NCI-H1417 (cell line): ENCODE measurements around the gene OR7G3.

Experiments used
- DNase-seq, 3 experiments: peaks; one replicate each; lab custom pipeline; 2025; lab: John Stamatoyannopoulos, UW

Gene OR7G3

DNA sequence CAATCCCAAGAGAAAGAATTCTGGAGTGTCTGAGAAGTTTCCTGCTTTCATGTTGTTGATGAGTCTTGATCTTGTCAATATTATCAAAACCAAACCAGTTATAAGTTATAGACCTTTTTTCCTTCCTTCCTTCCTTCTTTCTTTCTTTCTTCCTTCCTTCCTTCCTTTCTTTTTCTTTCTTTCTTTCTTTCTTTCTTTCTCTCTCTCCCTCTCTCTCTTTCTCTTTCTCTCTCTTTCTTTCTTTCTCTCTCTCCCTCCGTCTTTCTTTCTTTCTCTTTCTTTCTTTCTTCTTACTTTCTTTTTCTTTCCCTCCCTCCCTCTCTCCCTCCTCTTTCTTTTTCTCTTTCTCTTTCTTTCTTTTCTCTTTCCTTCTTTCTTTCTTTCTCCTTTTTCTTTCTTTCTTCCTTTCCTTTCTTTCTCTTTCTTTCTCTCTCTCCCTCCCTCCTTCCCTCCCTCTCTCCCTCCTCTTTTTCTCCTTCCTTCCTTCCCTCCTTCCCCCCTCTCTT, at the start of gene OR7G3:
Gene OR7G3 (minus strand): TSS at position 51 of the 506 bp plus-strand sequence. CDS start 0 bp downstream, at position 51.
- no peak for DNase-seq

DNA sequence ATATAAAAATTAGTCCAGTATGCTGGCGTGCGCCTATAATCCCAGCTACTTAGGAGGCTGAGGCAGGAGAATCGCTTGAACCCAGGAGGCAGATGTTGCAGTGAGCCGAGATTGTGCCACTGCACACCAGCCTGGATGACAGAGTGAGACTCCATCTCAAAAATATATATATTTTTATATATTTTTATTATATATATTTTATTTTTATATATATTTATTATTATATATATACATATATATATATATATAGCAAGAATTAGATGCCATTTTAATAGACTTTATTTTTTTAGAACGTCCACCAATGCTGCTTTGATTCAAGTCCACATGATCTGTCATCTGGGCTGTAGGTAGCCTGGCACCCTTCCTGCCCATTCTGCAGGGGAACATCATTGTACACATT, 48.6 kb upstream of the OR7G3 start:
- DNase-seq = no peak

- DNase-seq = no peak
Measured at GRCh38 chr19:9171393-9171991, 44.7 kb upstream of the OR7G3 start.

GRCh38 chr19:9166846-9167245, 40.1 kb upstream of the OR7G3 start:
- no peak for DNase-seq

DNA sequence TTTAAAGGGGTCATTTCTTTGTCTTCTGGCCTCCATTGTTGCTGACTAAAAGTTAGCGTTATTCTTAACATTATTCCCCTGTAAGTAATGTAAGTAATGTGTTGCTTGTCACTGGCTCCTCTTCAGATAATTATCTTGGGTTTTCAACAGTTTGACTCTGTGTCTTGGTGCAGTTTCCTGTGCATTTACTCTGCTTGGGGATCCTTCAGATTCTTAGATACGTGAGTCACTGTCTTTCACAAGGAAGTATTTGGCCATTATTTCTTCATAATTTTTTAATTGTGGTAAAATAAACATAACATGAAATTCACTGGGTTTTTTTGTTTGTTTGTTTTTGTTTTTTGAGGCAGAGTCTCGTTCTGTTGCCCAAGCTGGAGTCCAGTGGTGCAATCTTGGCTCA, 38.5 kb upstream of the OR7G3 start:
- no peak for DNase-seq

DNA sequence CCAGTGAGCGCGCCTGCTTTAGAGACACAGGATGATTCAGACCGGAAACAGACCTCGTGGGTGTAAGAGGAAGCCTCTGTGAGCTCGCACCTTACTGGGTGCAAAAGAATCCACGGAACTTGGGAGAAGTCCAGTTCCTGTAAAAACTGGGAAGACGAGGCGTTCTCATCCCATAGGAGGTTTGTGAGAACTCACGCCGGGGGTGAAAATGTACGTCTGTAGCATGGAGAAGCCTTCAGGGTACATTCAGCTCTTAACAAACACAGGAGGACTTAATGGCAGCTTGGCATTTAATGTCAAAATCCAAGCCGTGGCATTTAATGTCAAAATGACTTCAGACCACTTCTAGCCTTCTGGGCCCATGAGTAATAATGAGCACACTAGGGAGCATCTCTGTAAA, 34.7 kb upstream of the OR7G3 start:
- DNase-seq = no peak

GRCh38 chr19:9159891-9160290, 33.1 kb upstream of the OR7G3 start:
- no peak for DNase-seq

DNA sequence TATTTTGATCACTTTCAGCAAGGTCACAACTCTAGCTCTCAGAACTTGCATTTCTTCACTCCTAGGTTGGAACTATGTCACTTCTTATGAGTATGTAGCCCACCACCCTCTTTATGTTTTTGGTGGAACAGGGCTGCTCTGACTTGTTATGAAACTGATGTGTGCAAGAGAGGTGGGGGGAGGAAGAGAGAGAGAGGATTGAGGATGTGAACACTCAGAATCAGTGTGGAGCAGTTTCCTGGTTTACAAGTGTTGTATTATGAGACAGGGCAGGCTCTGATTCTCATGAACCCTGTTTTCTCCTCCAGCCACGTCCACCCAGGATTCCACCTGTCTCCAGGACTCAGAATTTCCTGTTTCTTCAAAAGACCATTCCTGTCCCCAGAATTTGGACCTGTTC, 29.6 kb upstream of the OR7G3 start:
- no peak for DNase-seq

DNA sequence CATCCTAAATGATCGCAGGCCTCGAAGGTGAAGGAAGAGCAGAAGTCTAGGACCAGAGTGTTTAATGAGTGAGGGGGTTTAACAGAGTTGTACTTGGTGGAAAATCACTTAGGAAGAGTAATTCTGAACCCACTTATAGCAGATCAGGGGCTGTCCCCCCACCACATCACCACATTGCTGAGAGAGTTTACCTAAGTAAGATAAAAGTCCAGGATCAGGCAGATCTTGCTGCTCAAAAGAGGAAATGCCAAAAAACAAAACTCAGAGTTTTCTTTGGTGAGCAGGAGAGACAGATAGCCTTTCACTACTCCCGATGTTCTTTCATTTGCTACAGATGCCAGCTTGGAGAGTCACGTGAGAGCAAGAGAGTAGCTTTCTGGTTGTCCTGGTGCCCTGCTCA, 28.8 kb upstream of the OR7G3 start:
- DNase-seq = no peak

DNA sequence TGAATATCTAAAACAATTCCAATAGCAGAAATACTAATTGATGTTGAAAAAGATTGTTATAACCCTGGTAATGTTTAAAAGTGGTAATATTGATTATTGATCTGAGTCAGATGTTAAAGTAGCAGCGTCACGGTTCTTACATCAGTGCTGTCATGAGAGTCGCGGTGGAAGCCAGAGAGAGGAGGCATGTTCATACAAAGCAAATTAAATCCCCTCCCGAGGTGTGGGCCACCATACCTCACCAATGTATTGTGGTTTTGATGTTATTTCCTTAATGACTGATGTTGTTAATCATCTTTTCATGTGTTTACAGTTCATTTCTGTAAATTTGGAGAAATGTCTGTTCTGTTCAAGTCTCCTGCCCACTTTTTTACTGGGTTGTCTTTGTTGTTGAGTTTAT, 24.6 kb upstream of the OR7G3 start:
- DNase-seq = no peak

- DNase-seq = no peak
Measured at GRCh38 chr19:9150650-9151049, 23.9 kb upstream of the OR7G3 start.

GRCh38 chr19:9149997-9150396, 23.2 kb upstream of the OR7G3 start:
- DNase-seq = no peak

GRCh38 chr19:9148697-9149096, 21.9 kb upstream of the OR7G3 start:
- no peak for DNase-seq

DNA sequence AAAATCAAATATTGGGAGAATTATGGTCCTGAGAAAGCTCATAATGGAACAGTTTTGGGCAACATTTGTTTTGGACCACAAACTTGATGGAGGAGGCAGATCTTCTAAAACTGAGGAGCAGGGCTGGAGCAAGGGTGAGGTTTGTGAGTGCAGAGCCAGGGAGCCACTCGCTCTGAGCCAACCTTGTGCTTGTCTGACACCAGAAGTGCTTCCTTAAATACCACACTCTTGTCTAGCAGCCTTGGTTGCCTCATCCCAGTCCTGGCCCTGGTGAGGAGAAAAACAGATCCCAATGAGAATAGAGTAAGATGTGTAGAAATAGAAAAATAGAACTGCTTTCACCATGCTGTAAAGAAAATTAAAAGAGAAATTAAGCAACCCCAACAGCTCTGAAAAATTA, 20.1 kb upstream of the OR7G3 start:
- DNase-seq = no peak

DNA sequence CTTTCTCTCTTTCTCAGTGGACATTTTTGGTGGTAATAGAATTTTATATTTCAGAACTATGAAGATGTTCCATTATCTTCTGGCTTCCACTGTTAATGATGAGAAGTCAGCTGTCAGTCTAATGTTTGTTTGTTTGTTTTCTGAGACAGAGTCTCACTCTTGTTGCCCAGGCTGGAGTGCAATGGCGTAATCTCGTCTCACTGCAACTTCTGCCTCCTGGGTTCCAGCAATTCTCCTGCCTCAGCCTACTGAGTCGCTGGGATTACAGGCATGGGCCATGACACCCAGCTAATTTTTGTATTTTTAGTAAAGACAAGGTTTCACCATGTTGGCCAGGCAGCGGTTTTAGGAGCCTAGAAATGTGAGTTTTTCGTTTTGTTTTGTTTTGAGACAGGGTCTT, 18.2 kb upstream of the OR7G3 start:
- peak in 1 of 3 experiments; percentile 16 for DNase-seq

DNA sequence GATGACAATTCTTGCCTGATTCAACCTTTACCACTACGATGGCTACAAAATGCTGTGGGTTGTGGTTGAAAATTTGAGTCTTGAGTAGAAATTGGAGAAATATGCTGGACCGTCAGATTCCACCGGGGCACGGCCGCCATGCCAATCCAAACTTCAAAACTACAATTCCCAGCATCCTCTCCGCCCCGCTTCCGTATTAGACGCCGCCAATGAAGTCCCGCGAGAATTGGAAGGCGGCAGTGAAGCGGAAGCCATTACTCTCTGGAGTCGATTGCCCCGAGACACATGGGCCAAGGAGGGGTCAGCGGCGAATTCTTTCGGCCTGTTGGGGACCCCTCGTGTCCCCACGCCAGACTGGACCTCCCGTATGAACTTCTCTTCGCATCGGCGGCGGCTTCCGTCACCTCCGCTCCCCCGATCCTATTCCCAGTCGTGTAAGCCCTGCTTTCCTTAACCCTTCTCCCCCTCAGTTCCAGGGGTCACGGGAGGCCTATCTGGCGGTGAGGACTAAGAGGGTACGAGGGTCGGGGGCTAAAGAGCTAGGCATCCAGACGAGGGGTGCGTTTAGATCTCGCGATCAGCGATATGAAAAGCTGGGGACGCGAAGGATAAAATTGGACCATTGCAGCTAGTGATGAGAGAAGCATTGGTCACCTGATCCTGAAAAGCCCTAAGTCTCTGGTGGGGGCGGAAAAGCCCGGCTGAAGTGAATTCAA, 13.6 kb upstream of the OR7G3 start, which contains the start of gene ZNF317:
Gene ZNF317 (plus strand): TSS at position 239 of the 716 bp plus-strand sequence. CDS start 15,620 bp downstream, outside the sequence.
- peak; percentile 80 to 97 (median 93) for DNase-seq

DNA sequence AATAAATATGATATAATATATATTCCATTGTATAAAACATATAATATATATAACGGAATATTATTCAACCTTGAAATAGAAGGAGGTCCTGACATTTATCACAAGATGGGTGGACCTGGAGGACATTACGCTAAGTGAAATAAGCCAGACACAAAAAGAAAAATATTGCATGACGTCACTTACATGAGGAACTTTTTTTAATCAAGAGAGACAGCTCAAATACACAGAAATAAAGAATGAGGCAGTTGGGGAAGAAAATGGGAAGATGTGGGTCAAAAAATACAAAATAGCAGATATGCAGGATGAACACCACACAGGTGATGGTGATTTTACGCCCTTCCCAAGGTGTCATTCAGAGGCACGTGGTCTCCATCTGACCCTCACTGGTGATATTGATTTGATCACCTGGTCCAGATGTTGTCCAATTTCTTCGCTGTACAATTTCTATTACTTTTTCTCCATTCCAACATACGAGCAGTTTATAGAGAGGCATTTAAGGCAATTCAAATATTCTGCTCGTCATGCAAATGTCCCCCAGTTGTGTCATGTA, 12.9 kb upstream of the OR7G3 start:
- no peak for DNase-seq

DNA sequence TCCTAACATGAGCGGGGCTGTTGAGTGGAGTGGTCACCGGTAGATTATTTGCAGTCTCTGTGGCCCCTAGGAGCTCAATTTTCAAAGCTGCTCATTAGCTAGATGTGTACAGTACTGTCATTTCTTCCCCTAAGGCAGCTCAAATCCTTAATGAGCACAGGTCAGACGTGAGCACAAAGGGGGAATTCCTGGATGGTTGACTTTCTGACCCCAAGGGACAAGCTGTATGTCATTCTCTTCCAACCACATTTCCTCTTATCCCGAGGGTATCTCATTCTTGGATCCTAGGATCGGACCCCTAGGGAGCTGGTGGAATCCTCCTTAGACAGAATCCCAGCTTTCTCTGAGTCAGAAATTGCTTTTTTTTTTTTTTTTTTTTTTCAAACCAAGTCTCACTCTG, 5.7 kb upstream of the OR7G3 start:
- no peak for DNase-seq

DNA sequence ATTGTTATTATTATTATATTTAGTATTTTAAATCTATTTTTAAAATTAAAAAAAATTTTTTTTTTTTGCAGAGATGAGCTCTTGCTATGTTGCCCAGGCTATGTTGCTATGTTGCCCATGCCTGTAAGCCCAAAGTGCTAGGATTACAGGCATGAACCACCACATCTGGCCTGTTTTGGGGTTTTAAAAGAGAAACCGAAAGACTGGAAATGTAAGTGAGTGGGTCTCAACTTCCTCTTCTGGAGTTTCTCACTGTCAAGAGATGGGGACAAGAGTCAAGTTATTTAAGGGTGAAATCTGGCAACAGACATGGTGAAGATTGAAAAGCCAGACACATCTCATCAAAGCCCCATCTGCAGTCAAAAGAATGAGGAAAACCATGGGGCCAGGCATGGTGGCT, 4.2 kb upstream of the OR7G3 start:
- no peak for DNase-seq

DNA sequence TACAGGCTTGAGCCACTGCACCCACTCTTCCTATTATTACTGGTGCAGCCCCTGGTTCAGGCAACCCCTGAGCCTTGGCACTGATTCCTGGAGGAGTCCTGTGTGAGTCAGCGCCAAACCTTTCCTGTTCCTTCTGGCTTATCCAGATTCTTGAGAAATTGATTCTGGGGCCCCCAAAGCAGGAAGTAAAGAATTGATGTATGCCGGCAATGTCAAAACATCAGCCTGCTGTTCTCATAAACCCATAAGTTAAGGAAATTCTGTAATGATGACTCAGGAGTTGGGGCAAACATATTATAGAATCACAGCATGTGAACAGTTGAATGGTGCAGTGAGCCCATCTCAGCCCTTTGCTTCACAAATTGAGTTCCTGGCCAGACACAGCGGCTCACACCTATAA, 1.4 kb upstream of the OR7G3 start:
- no peak for DNase-seq

GRCh38 chr19:9116547-9116946, 10.2 kb downstream of the OR7G3 start:
- DNase-seq = no peak

- no peak for DNase-seq
Measured at GRCh38 chr19:9115307-9115813, 11.4 kb downstream of the OR7G3 start, which contains the start of gene OR7G1. Gene OR7G1 (minus strand): TSS chr19:9115763. CDS start chr19:9115763, 0 bp downstream.

- no peak for DNase-seq
Measured at GRCh38 chr19:9109959-9110358, 16.8 kb downstream of the OR7G3 start.
